Glutamatergic neuron (in vitro differentiated cells): ENCODE results near the gene MAP7D1. TPM values are rescaled to one million over a fixed set of nuclear protein-coding genes. Genes with fewer than 3 reads are reported as not detected.
"Not testable (repeated sequence)": the region's sequence is repeated elsewhere in the genome, so short reads cannot be mapped to it uniquely, and the experiment has no call there.

Experiments used
- DNase-seq: peaks from one replicate; pipeline ENCODE4 v3.0.0; 2022
- H3K27ac Mint-ChIP-seq: one replicate; pipeline ENCODE4 v1.8.0; 2020; ENCODE audit warnings: mild to moderate bottlenecking, mixed read lengths, inconsistent platforms; ENCODE audit not compliant: unreplicated experiment
- H3K27me3 Mint-ChIP-seq: one replicate; pipeline ENCODE4 v1.8.0; 2020; ENCODE audit warnings: mild to moderate bottlenecking, moderate library complexity, mixed read lengths, inconsistent platforms; ENCODE audit not compliant: unreplicated experiment
- H3K36me3 Mint-ChIP-seq: one replicate; pipeline ENCODE4 v1.8.0; 2020; ENCODE audit warnings: mild to moderate bottlenecking, mixed read lengths, inconsistent platforms; ENCODE audit not compliant: unreplicated experiment
- H3K4me1 Mint-ChIP-seq: one replicate; pipeline ENCODE4 v1.8.0; 2020; ENCODE audit warnings: mild to moderate bottlenecking, low read depth, mixed read lengths, inconsistent platforms; ENCODE audit not compliant: unreplicated experiment
- H3K4me3 Mint-ChIP-seq: one replicate; pipeline ENCODE4 v1.8.0; 2020; ENCODE audit warnings: mild to moderate bottlenecking, mixed read lengths, inconsistent platforms; ENCODE audit not compliant: unreplicated experiment
- H3K9me3 Mint-ChIP-seq: one replicate; pipeline ENCODE4 v1.8.0; 2020; ENCODE audit warnings: mild to moderate bottlenecking, moderate library complexity, mixed read lengths, inconsistent platforms; ENCODE audit not compliant: unreplicated experiment
- total RNA-seq: library from RNA; stranded (reverse); fragmentation: NEBNext Ultra II Directional; extraction: Animal tissue kit (Norgen Biotek cat#: 25700); gene quantifications from one replicate; pipeline ENCODE4 v1.2.1, GENCODE V29; 2021; ENCODE audit not compliant: unreplicated experiment
- TF ChIP-seq, protein P1 (sequence below): fragments of 200-600 bp; sonication (generic); IDR thresholded peaks from one replicate; pipeline ENCODE4 v1.5.0; 2021; ENCODE audit not compliant: partially characterized antibody, unreplicated experiment

The MAP7D1 gene
- total RNA-seq, 1 donor from 2014 or later, result 152 TPM

GRCh38 chr1:36182734-36183133, 26.8 kb downstream of the MAP7D1 start:
- Mint-ChIP-seq H3K36me3 (no peaks in the 10 kb centered on the region), H3K4me3 (no peak overlapping the region), H3K27me3 (peaks cover 9% of the 10 kb centered on the region), H3K4me1 (peaks cover 2% of the 10 kb centered on the region), H3K27ac (no peak overlapping the region), H3K9me3 (peaks cover 6% of the 10 kb centered on the region)
- TF ChIP-seq, protein P1, sequence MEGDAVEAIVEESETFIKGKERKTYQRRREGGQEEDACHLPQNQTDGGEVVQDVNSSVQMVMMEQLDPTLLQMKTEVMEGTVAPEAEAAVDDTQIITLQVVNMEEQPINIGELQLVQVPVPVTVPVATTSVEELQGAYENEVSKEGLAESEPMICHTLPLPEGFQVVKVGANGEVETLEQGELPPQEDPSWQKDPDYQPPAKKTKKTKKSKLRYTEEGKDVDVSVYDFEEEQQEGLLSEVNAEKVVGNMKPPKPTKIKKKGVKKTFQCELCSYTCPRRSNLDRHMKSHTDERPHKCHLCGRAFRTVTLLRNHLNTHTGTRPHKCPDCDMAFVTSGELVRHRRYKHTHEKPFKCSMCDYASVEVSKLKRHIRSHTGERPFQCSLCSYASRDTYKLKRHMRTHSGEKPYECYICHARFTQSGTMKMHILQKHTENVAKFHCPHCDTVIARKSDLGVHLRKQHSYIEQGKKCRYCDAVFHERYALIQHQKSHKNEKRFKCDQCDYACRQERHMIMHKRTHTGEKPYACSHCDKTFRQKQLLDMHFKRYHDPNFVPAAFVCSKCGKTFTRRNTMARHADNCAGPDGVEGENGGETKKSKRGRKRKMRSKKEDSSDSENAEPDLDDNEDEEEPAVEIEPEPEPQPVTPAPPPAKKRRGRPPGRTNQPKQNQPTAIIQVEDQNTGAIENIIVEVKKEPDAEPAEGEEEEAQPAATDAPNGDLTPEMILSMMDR, result no peak
- DNase-seq, result no peak

GRCh38 chr1:36183309-36183856, 27.4 kb downstream of the MAP7D1 start:
- DNase-seq, result no peak
- Mint-ChIP-seq H3K4me1 (peaks cover 4% of the 10 kb centered on the region), H3K27me3 (peaks cover 9% of the 10 kb centered on the region), H3K4me3 (no peak overlapping the region), H3K9me3 (peaks cover 6% of the 10 kb centered on the region), H3K36me3 (no peaks in the 10 kb centered on the region), H3K27ac (no peak overlapping the region)
- TF ChIP-seq, protein P1, result no peak

- peak; percentile 79 for DNase-seq
- peaks cover 4% of the 10 kb centered on the region for H3K27me3 Mint-ChIP-seq
- H3K36me3 Mint-ChIP-seq, result no peaks in the 10 kb centered on the region
- no peak overlapping the region for H3K27ac Mint-ChIP-seq
- peaks cover 3% of the 10 kb centered on the region for H3K9me3 Mint-ChIP-seq
- no peak overlapping the region for H3K4me3 Mint-ChIP-seq
- TF ChIP-seq, protein P1, result peak; percentile 73
- peaks cover 2% of the 10 kb centered on the region for H3K4me1 Mint-ChIP-seq
Observed at GRCh38 chr1:36187800-36188593, 32.0 kb downstream of the MAP7D1 start.

DNA sequence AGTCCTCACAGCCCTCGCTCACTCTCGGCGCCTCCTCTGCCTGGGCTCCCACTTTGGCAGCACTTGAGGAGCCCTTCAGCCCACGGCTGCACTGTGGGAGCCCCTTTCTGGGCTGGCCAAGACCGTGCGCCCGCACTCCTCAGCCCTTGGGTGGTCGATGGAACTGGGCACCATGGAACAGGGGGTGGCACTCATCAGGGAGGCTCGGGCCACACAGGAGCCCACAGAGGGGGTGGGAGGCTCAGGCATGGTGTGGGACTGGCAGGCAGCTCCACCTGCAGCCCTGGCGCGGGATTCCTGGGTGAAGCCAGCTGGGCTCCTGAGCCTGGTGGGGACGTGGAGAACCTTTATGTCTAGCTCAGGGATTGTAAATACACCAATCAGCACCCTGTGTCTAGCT, 40.8 kb downstream of the MAP7D1 start:
- not testable (repeated sequence) for H3K9me3 Mint-ChIP-seq, H3K4me3 Mint-ChIP-seq, H3K27ac Mint-ChIP-seq, H3K27me3 Mint-ChIP-seq, DNase-seq, H3K36me3 Mint-ChIP-seq, H3K4me1 Mint-ChIP-seq

DNA sequence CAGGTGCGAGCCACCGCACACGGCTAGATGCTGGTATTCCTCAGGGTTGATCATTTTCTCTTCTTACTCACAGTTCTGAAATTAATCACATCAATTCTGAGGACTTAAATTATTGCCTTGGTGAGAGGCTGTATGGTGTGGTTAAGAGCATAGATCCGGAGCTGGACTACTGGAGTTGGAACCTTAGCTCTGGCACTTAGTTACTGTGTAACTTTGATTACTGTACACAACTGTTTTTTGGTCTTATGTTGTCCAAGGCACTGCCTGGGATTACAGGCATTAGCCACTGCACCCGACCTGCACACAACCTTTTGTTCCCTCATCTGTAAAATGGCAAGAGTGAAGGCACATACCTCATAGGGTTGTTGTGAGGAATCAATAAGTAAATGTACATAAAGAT, 42.7 kb downstream of the MAP7D1 start:
- H3K4me1 Mint-ChIP-seq, result peaks cover 1% of the 10 kb centered on the region

More for the DNA sequence above, 42.7 kb downstream of the MAP7D1 start:
- DNase-seq, result no peak
- Mint-ChIP-seq H3K27ac (no peak overlapping the region), H3K27me3 (no peaks in the 10 kb centered on the region), H3K9me3 (peaks cover 3% of the 10 kb centered on the region), H3K36me3 (no peaks in the 10 kb centered on the region), H3K4me3 (no peak overlapping the region)
- TF ChIP-seq, protein P1, result no peak
